Stimulated activated CD8-positive, alpha-beta memory T cell treated with anti-CD3 and anti-CD28 coated beads, Interleukin-2, amount 100 ng/mL, for 1 hour (primary cell): ENCODE measurements around the gene TGM5.
"Not testable (repeated sequence)": the region's sequence is repeated elsewhere in the genome, so short reads cannot be mapped to it uniquely, and the experiment has no call there.

Source experiments
- DNase-seq, 2 donors: peaks; one replicate each; pipeline ENCODE4 v3.0.0-alpha.2; 2020; ENCODE audit warnings: low read depth in 2 of 2

Gene TGM5

GRCh38 chr15:43266834-43267233 lies at the start of gene TGM5:
Gene TGM5 (minus strand): TSS chr15:43266928. CDS start chr15:43266849, 79 bp downstream.
- no peak for DNase-seq

- DNase-seq, result no peak
Measured at GRCh38 chr15:43314171-43314570, 47.4 kb upstream of the TGM5 start.

- DNase-seq, result no peak
Measured at GRCh38 chr15:43312378-43312777, 45.6 kb upstream of the TGM5 start.

- no peak for DNase-seq
Measured at GRCh38 chr15:43302205-43302817, 35.6 kb upstream of the TGM5 start, which contains the start of gene TGM7. Gene TGM7 (minus strand): TSS chr15:43302255.

GRCh38 chr15:43299884-43300283 lies 33.2 kb upstream of the TGM5 start:
- no peak for DNase-seq

- DNase-seq, result no peak
Measured at GRCh38 chr15:43299411-43299810, 32.7 kb upstream of the TGM5 start.

- no peak for DNase-seq
Measured at GRCh38 chr15:43294091-43294706, 27.5 kb upstream of the TGM5 start.

GRCh38 chr15:43293432-43293831 lies 26.7 kb upstream of the TGM5 start:
- DNase-seq, result no peak

GRCh38 chr15:43292375-43293078 lies 25.8 kb upstream of the TGM5 start:
- DNase-seq, result no peak

GRCh38 chr15:43289656-43290055 lies 22.9 kb upstream of the TGM5 start:
- not testable (repeated sequence) for DNase-seq

GRCh38 chr15:43287254-43287653 lies 20.5 kb upstream of the TGM5 start:
- no peak for DNase-seq

GRCh38 chr15:43286074-43286473 lies 19.3 kb upstream of the TGM5 start:
- DNase-seq, result no peak

GRCh38 chr15:43285609-43286037 lies 18.9 kb upstream of the TGM5 start:
- peak in 1 of 2 donors; percentile 16 for DNase-seq

GRCh38 chr15:43283526-43283925 lies 16.8 kb upstream of the TGM5 start:
- no peak for DNase-seq

- no peak for DNase-seq
Measured at GRCh38 chr15:43281926-43282602, 15.3 kb upstream of the TGM5 start.

- DNase-seq, result no peak
Measured at GRCh38 chr15:43280996-43281395, 14.3 kb upstream of the TGM5 start.

- DNase-seq, result no peak
Measured at GRCh38 chr15:43279496-43279895, 12.8 kb upstream of the TGM5 start.

- DNase-seq, result no peak
Measured at GRCh38 chr15:43278869-43279268, 12.1 kb upstream of the TGM5 start.

- no peak for DNase-seq
Measured at GRCh38 chr15:43277901-43278300, 11.2 kb upstream of the TGM5 start.

- DNase-seq, result no peak
Measured at GRCh38 chr15:43277231-43277823, 10.6 kb upstream of the TGM5 start.

GRCh38 chr15:43276563-43277200 lies 10.0 kb upstream of the TGM5 start:
- DNase-seq, result no peak
